ENCODE data around the gene OR52H1. TPM values are rescaled to one million over a fixed set of nuclear protein-coding genes. Genes with fewer than 3 reads are reported as not detected.

OR52H1 gene
- total and polyA plus RNA-seq, 9 of the 15 experiments (the other 6 are each of a cell fraction or from before 2014, with no cell fraction given) = 0.15 TPM; not detected in 8

DNA sequence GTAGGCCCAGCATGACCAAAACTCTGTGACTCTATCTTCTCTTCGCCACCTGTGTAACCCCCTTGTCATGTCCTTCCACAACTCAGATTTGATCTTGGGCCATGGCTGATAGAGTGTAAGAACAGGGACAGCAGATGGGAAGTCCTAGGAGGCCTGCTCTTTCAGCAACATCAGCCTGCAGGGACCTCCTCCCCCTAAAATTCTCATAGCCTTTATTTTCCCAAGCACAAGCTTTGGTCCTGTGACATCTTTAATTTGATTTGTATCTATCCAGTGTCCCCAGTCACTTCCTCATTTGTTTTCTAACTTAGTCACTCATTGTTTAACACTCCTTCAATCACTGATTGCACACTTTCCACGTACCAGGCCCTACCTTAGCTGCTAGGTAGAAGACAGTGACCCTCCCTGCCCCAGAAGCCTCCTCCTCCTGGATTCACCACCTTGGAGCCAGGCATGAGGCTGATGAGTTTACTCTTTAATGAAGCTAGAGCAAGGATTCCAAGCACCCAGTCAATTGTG is 43.9 kb downstream of the OR52H1 start (continued):
- no peak for TF ChIP-seq ZNF583 (CRISPR knock-in tag; IDR thresholded peaks at IDR 0.05)
- TF ChIP-seq ELF1 (tag; IDR thresholded peaks at IDR 0.05) = no peak
- no peak for TF ChIP-seq EGR1 (conservative IDR thresholded peaks at IDR 0.05)
- 0 out of 2 replicates have a peak, but pooled peaks have one; percentile 36 for TF ChIP-seq GATAD2A (IDR thresholded peaks at IDR 0.05)
- TF ChIP-seq CTBP1 (IDR thresholded peaks at IDR 0.05; ENCODE audit: borderline replicate concordance) = no peak; the same call in 1 of the 2 replicates
- TF ChIP-seq ZNF408 (CRISPR knock-in tag; IDR thresholded peaks at IDR 0.05; ENCODE audit: low read depth) = no peak
- no peak for TF ChIP-seq SAP30 (IDR thresholded peaks at IDR 0.05; ENCODE audit: borderline replicate concordance, insufficient read depth, low read depth, low read length, poor library complexity, severe bottlenecking)
- no peak; the same call in 1 of the 2 replicates for TF ChIP-seq HDGF (IDR thresholded peaks at IDR 0.05)
- TF ChIP-seq MCM2 (IDR thresholded peaks at IDR 0.05; ENCODE audit: low read depth) = no peak
- no peak; a peak in 1 of 4 replicates for TF ChIP-seq RCOR1 (IDR thresholded peaks at IDR 0.05; ENCODE audit: borderline replicate concordance in 1 of 2, low read depth in 2 of 2, low read length in 2 of 2)
- TF ChIP-seq CSDE1 (IDR thresholded peaks at IDR 0.05) = no peak
- TF ChIP-seq, protein P1, sequence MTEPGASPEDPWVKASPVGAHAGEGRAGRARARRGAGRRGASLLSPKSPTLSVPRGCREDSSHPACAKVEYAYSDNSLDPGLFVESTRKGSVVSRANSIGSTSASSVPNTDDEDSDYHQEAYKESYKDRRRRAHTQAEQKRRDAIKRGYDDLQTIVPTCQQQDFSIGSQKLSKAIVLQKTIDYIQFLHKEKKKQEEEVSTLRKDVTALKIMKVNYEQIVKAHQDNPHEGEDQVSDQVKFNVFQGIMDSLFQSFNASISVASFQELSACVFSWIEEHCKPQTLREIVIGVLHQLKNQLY (CRISPR knock-in tag; conservative IDR thresholded peaks at IDR 0.05) = no peak
- TF ChIP-seq SIX5 (IDR thresholded peaks at IDR 0.05; ENCODE audit: borderline replicate concordance in 1 of 2, insufficient read depth in 1 of 2, low read depth in 1 of 2, low read length in 2 of 2) = no peak
- TF ChIP-seq HNRNPLL (IDR thresholded peaks at IDR 0.05; ENCODE audit: low read depth, low read length, poor library complexity, severe bottlenecking) = no peak
- TF ChIP-seq, protein P2, sequence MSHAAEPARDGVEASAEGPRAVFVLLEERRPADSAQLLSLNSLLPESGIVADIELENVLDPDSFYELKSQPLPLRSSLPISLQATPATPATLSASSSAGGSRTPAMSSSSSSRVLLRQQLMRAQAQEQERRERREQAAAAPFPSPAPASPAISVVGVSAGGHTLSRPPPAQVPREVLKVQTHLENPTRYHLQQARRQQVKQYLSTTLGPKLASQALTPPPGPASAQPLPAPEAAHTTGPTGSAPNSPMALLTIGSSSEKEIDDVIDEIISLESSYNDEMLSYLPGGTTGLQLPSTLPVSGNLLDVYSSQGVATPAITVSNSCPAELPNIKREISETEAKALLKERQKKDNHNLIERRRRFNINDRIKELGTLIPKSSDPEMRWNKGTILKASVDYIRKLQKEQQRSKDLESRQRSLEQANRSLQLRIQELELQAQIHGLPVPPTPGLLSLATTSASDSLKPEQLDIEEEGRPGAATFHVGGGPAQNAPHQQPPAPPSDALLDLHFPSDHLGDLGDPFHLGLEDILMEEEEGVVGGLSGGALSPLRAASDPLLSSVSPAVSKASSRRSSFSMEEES (CRISPR knock-in tag; IDR thresholded peaks at IDR 0.05) = no peak
- TF ChIP-seq ZNF507 (tag; conservative IDR thresholded peaks at IDR 0.05) = no peak
- TF ChIP-seq RBM14 (IDR thresholded peaks at IDR 0.05; ENCODE audit: borderline replicate concordance, insufficient read depth, low read depth, low read length) = no peak
- TF ChIP-seq SMAD2 (IDR thresholded peaks at IDR 0.05; ENCODE audit: low read depth, low read length) = no peak
- TF ChIP-seq HMG20B (CRISPR knock-in tag; IDR thresholded peaks at IDR 0.05) = no peak
- no peak for TF ChIP-seq TOE1 (IDR thresholded peaks at IDR 0.05; ENCODE audit: borderline replicate concordance)
- no peak for TF ChIP-seq TOE1 (CRISPR knock-in tag; IDR thresholded peaks at IDR 0.05; ENCODE audit: borderline replicate concordance, low read depth)
- no peak for TF ChIP-seq CBX1 (IDR thresholded peaks at IDR 0.05; ENCODE audit: low read depth)
- TF ChIP-seq MECOM (CRISPR knock-in tag; IDR thresholded peaks at IDR 0.05) = peak; percentile 29; the same call in 1 of the 2 replicates
- TF ChIP-seq ZNF175 (CRISPR knock-in tag; IDR thresholded peaks at IDR 0.05; ENCODE audit: low read depth) = no peak
- TF ChIP-seq HDAC2 (IDR thresholded peaks at IDR 0.05) = no peak
- no peak; the same call in none of the 2 replicates for TF ChIP-seq DPF2 (IDR thresholded peaks at IDR 0.05)
- TF ChIP-seq BACH1 (tag; IDR thresholded peaks at IDR 0.05) = no peak
- TF ChIP-seq MIER1 (IDR thresholded peaks at IDR 0.05; ENCODE audit: low read depth) = no peak
